ENCODE data around the gene LILRA2. TPM values are rescaled to one million over a fixed set of nuclear protein-coding genes. Genes with fewer than 3 reads are reported as not detected.
"Not testable (repeated sequence)": the region's sequence is repeated elsewhere in the genome, so short reads cannot be mapped to it uniquely, and the experiment has no call there.

Gene LILRA2
- polyA plus RNA-seq, 1 donor from 2014 or later: not detected

GRCh38 chr19:54587026-54587425, 13.4 kb downstream of the LILRA2 start:
- TF ChIP-seq SMC3 (conservative IDR thresholded peaks at IDR 0.05; ENCODE audit: poor library complexity) (no peak), RAD21 (conservative IDR thresholded peaks at IDR 0.05) (no peak), MXI1 (conservative IDR thresholded peaks at IDR 0.05; ENCODE audit: poor library complexity, severe bottlenecking) (no peak), EP300 (conservative IDR thresholded peaks at IDR 0.05; ENCODE audit: poor library complexity, severe bottlenecking) (no peak), POLR2AphosphoS5 (IDR thresholded peaks at IDR 0.05) (no peak), EZH2 (IDR thresholded peaks at IDR 0.05; ENCODE audit: borderline replicate concordance, insufficient read depth, low read length, poor library complexity, severe bottlenecking) (no peak), TAF1 (IDR thresholded peaks at IDR 0.05; ENCODE audit: low read depth) (no peak)
- TF ChIP-seq, protein P1, sequence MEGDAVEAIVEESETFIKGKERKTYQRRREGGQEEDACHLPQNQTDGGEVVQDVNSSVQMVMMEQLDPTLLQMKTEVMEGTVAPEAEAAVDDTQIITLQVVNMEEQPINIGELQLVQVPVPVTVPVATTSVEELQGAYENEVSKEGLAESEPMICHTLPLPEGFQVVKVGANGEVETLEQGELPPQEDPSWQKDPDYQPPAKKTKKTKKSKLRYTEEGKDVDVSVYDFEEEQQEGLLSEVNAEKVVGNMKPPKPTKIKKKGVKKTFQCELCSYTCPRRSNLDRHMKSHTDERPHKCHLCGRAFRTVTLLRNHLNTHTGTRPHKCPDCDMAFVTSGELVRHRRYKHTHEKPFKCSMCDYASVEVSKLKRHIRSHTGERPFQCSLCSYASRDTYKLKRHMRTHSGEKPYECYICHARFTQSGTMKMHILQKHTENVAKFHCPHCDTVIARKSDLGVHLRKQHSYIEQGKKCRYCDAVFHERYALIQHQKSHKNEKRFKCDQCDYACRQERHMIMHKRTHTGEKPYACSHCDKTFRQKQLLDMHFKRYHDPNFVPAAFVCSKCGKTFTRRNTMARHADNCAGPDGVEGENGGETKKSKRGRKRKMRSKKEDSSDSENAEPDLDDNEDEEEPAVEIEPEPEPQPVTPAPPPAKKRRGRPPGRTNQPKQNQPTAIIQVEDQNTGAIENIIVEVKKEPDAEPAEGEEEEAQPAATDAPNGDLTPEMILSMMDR (IDR thresholded peaks at IDR 0.05; ENCODE audit: poor library complexity, severe bottlenecking): no peak
- TF ChIP-seq, protein P2, sequence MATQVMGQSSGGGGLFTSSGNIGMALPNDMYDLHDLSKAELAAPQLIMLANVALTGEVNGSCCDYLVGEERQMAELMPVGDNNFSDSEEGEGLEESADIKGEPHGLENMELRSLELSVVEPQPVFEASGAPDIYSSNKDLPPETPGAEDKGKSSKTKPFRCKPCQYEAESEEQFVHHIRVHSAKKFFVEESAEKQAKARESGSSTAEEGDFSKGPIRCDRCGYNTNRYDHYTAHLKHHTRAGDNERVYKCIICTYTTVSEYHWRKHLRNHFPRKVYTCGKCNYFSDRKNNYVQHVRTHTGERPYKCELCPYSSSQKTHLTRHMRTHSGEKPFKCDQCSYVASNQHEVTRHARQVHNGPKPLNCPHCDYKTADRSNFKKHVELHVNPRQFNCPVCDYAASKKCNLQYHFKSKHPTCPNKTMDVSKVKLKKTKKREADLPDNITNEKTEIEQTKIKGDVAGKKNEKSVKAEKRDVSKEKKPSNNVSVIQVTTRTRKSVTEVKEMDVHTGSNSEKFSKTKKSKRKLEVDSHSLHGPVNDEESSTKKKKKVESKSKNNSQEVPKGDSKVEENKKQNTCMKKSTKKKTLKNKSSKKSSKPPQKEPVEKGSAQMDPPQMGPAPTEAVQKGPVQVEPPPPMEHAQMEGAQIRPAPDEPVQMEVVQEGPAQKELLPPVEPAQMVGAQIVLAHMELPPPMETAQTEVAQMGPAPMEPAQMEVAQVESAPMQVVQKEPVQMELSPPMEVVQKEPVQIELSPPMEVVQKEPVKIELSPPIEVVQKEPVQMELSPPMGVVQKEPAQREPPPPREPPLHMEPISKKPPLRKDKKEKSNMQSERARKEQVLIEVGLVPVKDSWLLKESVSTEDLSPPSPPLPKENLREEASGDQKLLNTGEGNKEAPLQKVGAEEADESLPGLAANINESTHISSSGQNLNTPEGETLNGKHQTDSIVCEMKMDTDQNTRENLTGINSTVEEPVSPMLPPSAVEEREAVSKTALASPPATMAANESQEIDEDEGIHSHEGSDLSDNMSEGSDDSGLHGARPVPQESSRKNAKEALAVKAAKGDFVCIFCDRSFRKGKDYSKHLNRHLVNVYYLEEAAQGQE (IDR thresholded peaks at IDR 0.05; ENCODE audit: borderline replicate concordance): no peak
- H3K4me2 ChIP-seq (ENCODE audit: low read length): no peak overlapping the region
- no peaks in the 10 kb centered on the region for H3K9me3 ChIP-seq (ENCODE audit: low read length)
- H3K36me3 ChIP-seq (ENCODE audit: insufficient read depth, low read length): no peaks in the 10 kb centered on the region
- no peaks in the 10 kb centered on the region for H3K79me2 ChIP-seq (replicated peaks; ENCODE audit: insufficient read depth, low read length)
- no peaks in the 10 kb centered on the region for H3F3A ChIP-seq (ENCODE audit: insufficient read depth, low read length, poor library complexity, severe bottlenecking)
- H3K27me3 ChIP-seq (ENCODE audit: insufficient read depth, low read depth, low read length): no peaks in the 10 kb centered on the region
- H3K4me3 ChIP-seq (ENCODE audit: low read length): no peak overlapping the region
- no peak overlapping the region for H3K27ac ChIP-seq (ENCODE audit: low read length)
- H3K9me2 ChIP-seq (ENCODE audit: insufficient read depth, low read length): no peaks in the 10 kb centered on the region
- no peak overlapping the region for H3K9ac ChIP-seq (ENCODE audit: low read length)
- H2AFZ ChIP-seq (ENCODE audit: low read depth, low read length): no peak overlapping the region
- no peaks in the 10 kb centered on the region for H4K20me1 ChIP-seq (ENCODE audit: insufficient read depth)

DNA sequence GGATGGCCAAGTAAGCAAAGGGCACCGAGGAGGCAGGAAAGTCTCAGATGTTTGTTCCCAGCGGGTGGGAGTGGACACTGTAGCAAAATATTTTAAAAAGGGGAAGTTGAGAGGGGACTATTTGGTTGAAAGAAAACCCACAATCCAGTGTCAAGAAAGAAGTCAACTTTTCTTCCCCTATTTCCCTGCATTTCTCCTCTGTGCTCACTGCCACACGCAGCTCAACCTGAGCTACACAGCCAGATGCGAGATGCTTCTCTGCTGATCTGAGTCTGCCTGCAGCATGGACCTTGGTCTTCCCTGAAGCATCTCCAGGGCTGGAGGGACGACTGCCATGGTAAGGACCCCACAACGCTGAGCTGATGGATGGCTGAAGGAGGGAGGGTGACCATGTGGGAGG, 19.9 kb downstream of the LILRA2 start, which contains the start of gene LILRA1:
Gene LILRA1 (plus strand): TSS at position 188 of the 400 bp plus-strand sequence. CDS start 613 bp downstream, outside the sequence.
- not testable (repeated sequence) for H3K9ac ChIP-seq (ENCODE audit: low read length); H3F3A ChIP-seq (ENCODE audit: insufficient read depth, low read length, poor library complexity, severe bottlenecking); H3K27me3 ChIP-seq (ENCODE audit: insufficient read depth, low read depth, low read length); H3K9me2 ChIP-seq (ENCODE audit: insufficient read depth, low read length); H3K9me3 ChIP-seq (ENCODE audit: low read length); H3K4me3 ChIP-seq (ENCODE audit: low read length); H2AFZ ChIP-seq (ENCODE audit: low read depth, low read length); H3K79me2 ChIP-seq (replicated peaks; ENCODE audit: insufficient read depth, low read length); H4K20me1 ChIP-seq (ENCODE audit: insufficient read depth); H3K36me3 ChIP-seq (ENCODE audit: insufficient read depth, low read length); H3K27ac ChIP-seq (ENCODE audit: low read length); H3K4me2 ChIP-seq (ENCODE audit: low read length)

DNA sequence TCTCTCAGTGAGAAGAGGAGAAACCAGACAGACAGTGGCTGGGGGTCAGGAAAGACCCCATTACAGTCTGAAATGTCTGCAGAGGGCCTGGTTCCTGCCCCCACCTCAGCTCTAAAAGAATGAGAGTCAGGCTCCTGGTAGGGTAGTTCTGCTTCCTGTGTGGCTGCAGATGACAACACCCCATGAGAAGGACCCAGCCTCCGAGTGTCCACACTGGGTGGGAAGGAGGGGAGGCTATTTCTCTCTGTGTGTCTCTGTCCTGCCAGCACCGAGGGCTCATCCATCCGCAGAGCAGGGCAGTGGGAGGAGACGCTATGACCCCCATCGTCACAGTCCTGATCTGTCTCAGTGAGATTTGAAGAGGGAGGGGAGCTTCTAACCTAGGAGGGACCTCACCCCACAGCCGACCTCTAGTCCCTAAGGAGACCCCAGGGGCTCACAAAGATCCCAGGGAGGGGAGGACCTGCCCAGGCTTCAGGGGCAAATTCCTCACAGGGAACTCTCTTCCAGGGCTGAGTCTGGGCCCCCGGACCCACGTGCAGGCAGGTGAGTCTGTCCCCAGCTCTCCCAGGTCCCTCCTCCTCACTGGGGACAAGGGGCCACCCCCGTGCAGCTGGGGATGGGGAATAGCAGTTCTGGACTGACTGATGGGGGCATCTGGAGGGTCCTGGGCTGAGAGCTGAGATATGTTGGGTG, 20.5 kb downstream of the LILRA2 start:
- H3K36me3 ChIP-seq (ENCODE audit: insufficient read depth, low read length); H4K20me1 ChIP-seq (ENCODE audit: insufficient read depth); H3K9ac ChIP-seq (ENCODE audit: low read length); H3K4me2 ChIP-seq (ENCODE audit: low read length); H3K27me3 ChIP-seq (ENCODE audit: insufficient read depth, low read depth, low read length); H3K79me2 ChIP-seq (replicated peaks; ENCODE audit: insufficient read depth, low read length); H3K27ac ChIP-seq (ENCODE audit: low read length); H3F3A ChIP-seq (ENCODE audit: insufficient read depth, low read length, poor library complexity, severe bottlenecking); H3K9me2 ChIP-seq (ENCODE audit: insufficient read depth, low read length); H3K9me3 ChIP-seq (ENCODE audit: low read length); H3K4me3 ChIP-seq (ENCODE audit: low read length); H2AFZ ChIP-seq (ENCODE audit: low read depth, low read length): not testable (repeated sequence)
